K562 (cell line): ENCODE results near the gene ADGRA1. TPM values are rescaled to one million over a fixed set of nuclear protein-coding genes. Genes with fewer than 3 reads are reported as not detected.

Experiments used
- ATAC-seq: fragments of 200-7000 bp; cut with Tn5 transposase; 3 replicates; pipeline ENCODE4 v1.9.1; 2020; ENCODE audit warnings: moderate library complexity
- BruUV-seq: library from RNA; stranded (reverse); fragments of 400-500 nt; replicated peaks from 2 replicates; lab custom pipeline; 2021; lab: Mats Ljungman, UMichigan
- CTCF ChIA-PET: fragments of 300-600 bp; formaldehyde crosslinking; extraction: SDS; loops from one replicate; lab custom pipeline; 2021; ENCODE audit warnings: low intra/inter-chr PET ratio; lab: Yijun Ruan, JAX
- POLR2A ChIA-PET: fragments of 300-600, 350-650 bp; sonication (Branson Sonifier 250); formaldehyde crosslinking; extraction: SDS; loops from one replicate; lab custom pipeline; 2021; ENCODE audit warnings: antibody characterized with exemption, inconsistent platforms; lab: Yijun Ruan, JAX
- DNase-seq, 4 experiments: peaks; one replicate each; pipeline versions ENCODE4 v3.0.0 to v3.0.0-alpha.2; 2011 to 2018; ENCODE audit warnings: low spot score in 3 of 4, mixed read lengths in 3 of 4; ENCODE audit errors: extremely low read depth in 1 of 4
- FAIRE-seq: peaks from 2 replicates; lab custom pipeline; 2011; peaks lifted over from hg19 to GRCh38; lab: Jason Lieb, UNC
- H2AFZ ChIP-seq: 2 replicates; pipeline ENCODE4 v1.6.0; 2011; ENCODE audit warnings: low read depth, low read length, control low read depth, inconsistent platforms
- H3K27ac ChIP-seq: fragments of 200-600 bp; 3 replicates; pipeline ENCODE4 v1.8.0; 2011; ENCODE audit warnings: low read depth, mild to moderate bottlenecking, control low read depth, inconsistent platforms, low read length, moderate library complexity, mixed read lengths; ENCODE audit errors: extremely low read depth
- H3K27me3 ChIP-seq, 2 experiments: fragments of 300-600 bp in 1 of 2; 2 replicates in 1 of 2; 3 replicates in 1 of 2; pipeline versions ENCODE4 v1.6.0 to v1.8.0; 2011; ENCODE audit warnings: inconsistent platforms in 2 of 2, low read length in 2 of 2, mild to moderate bottlenecking in 1 of 2, mixed read lengths in 1 of 2, moderate library complexity in 1 of 2; ENCODE audit not compliant: control insufficient read depth in 2 of 2, insufficient read depth in 2 of 2
- H3K36me3 ChIP-seq: fragments of 300-600 bp; 3 replicates; pipeline ENCODE4 v1.8.0; 2011; ENCODE audit warnings: mild to moderate bottlenecking, low read length, inconsistent platforms; ENCODE audit not compliant: control insufficient read depth, insufficient read depth
- H3K4me1 ChIP-seq, 2 experiments: fragments of 200-600 bp in 1 of 2; replicated peaks in 1 of 2; 2 replicates in 1 of 2; 3 replicates in 1 of 2; pipeline versions ENCODE4 v1.5.1 to v1.8.0; 2011; ENCODE audit warnings: inconsistent platforms in 2 of 2, low read length in 2 of 2, mild to moderate bottlenecking in 1 of 2, mixed read lengths in 1 of 2, moderate library complexity in 1 of 2; ENCODE audit not compliant: control insufficient read depth in 2 of 2, insufficient read depth in 2 of 2
- H3K4me2 ChIP-seq: 2 replicates; pipeline ENCODE4 v1.6.1; 2011; ENCODE audit warnings: low read length, control low read depth, inconsistent platforms, mixed read lengths; ENCODE audit not compliant: insufficient read depth
- H3K4me3 ChIP-seq: fragments of 200-600 bp; sonication (generic), shearing (Covaris generic); 2 replicates; pipeline ENCODE4 v1.5.1; 2016; ENCODE audit warnings: control low read depth, inconsistent platforms
- H3K79me2 ChIP-seq: fragments of 200-600 bp; 3 replicates; pipeline ENCODE4 v1.8.0; 2011; ENCODE audit warnings: low read length, inconsistent platforms; ENCODE audit not compliant: control insufficient read depth, insufficient read depth
- H3K9ac ChIP-seq, 2 experiments: 2 replicates each; pipeline versions ENCODE4 v1.6.0 to v1.6.1; 2011; ENCODE audit warnings: low read depth in 2 of 2, low read length in 2 of 2, control low read depth in 1 of 2, inconsistent platforms in 1 of 2, mild to moderate bottlenecking in 1 of 2, mixed read lengths in 1 of 2; ENCODE audit not compliant: insufficient read depth in 1 of 2
- H3K9me1 ChIP-seq: one replicate; pipeline ENCODE4 v1.6.0; 2011; ENCODE audit warnings: inconsistent platforms, mild to moderate bottlenecking, low read length, moderate library complexity; ENCODE audit not compliant: control insufficient read depth, insufficient read depth
- H3K9me3 ChIP-seq: replicated peaks from 2 replicates; pipeline ENCODE4 v1.5.1; 2011; ENCODE audit warnings: low read depth, low read length, inconsistent platforms; ENCODE audit not compliant: control insufficient read depth, insufficient read depth
- H4K20me1 ChIP-seq: replicated peaks from 2 replicates; pipeline ENCODE4 v1.6.1; 2011; ENCODE audit warnings: low read length, inconsistent platforms, mixed read lengths; ENCODE audit not compliant: control insufficient read depth, insufficient read depth
- ASH1L ChIP-seq: fragments of 450-650 bp; IDR thresholded peaks from 2 replicates; pipeline ENCODE4 v1.6.1; 2018; ENCODE audit warnings: borderline replicate concordance, mild to moderate bottlenecking, low read depth; ENCODE audit not compliant: partially characterized antibody
- BCL6 ChIP-seq: fragments of 250-450 bp; sonication (Bioruptor Pico); IDR thresholded peaks from 2 replicates; pipeline ENCODE4 v1.4.0; 2020
- FOXM1 ChIP-seq, 2 experiments: fragments of 450-650 bp in 1 of 2; sonication (generic) in 1 of 2; formaldehyde crosslinking in 1 of 2; IDR thresholded peaks; 2 replicates each; pipeline versions ENCODE4 v1.6.1 to v1.9.0; 2017 to 2022; ENCODE audit warnings: low read depth in 2 of 2, mild to moderate bottlenecking in 2 of 2, missing genetic modification reagents in 1 of 2, moderate library complexity in 1 of 2
- HDAC1 ChIP-seq, 2 experiments: fragments of 450-650 bp; IDR thresholded peaks; 2 replicates each; pipeline ENCODE4 v1.6.1; 2016 to 2017; ENCODE audit warnings: inconsistent platforms in 1 of 2, mild to moderate bottlenecking in 1 of 2, moderate library complexity in 1 of 2
- MBD2 ChIP-seq: sonication (generic); IDR thresholded peaks from 2 replicates; pipeline ENCODE4 v1.6.1; 2016; ENCODE audit warnings: low read depth, borderline replicate concordance
- RUNX1 ChIP-seq: sonication (generic); IDR thresholded peaks from 2 replicates; pipeline ENCODE4 v1.6.1; 2016; ENCODE audit warnings: antibody characterized with exemption, low read depth
- SRSF3 ChIP-seq: fragments of 200-400 bp; formaldehyde crosslinking; IDR thresholded peaks from 2 replicates; pipeline ENCODE4 v1.6.1; 2016; ENCODE audit warnings: mild to moderate bottlenecking, low read length, moderate library complexity; ENCODE audit not compliant: insufficient read depth
- YBX1 ChIP-seq: fragments of 450-650 bp; IDR thresholded peaks from 2 replicates; pipeline ENCODE4 v1.7.1; 2016; ENCODE audit warnings: mild to moderate bottlenecking
- ZNF143 ChIP-seq: sonication (generic); formaldehyde crosslinking; IDR thresholded peaks from 2 replicates; pipeline ENCODE4 v1.9.0; 2022; ENCODE audit warnings: mild to moderate bottlenecking, missing genetic modification reagents
- ZNF165 ChIP-seq: fragments of 250-450 bp; sonication (Bioruptor Pico); IDR thresholded peaks from 2 replicates; pipeline ENCODE4 v1.4.0; 2020; ENCODE audit warnings: borderline replicate concordance
- ZNF431 ChIP-seq: sonication (generic); formaldehyde crosslinking; IDR thresholded peaks from 2 replicates; pipeline ENCODE4 v1.8.0; 2022; ENCODE audit warnings: mild to moderate bottlenecking, missing genetic modification reagents
- WGBS: fragments of 100-300 bp; shearing (Covaris generic); methylation state at CpG from one replicate; pipeline ENCODE4 v1.1.6; 2016; ENCODE audit warnings: low coverage, mixed read lengths; ENCODE audit not compliant: insufficient coverage; ENCODE audit errors: missing lambda C conversion rate; 5-methylcytosine and 5-hydroxymethylcytosine counted together
- in situ Hi-C: fragments of 300-500 bp; cut with MboI; formaldehyde crosslinking; loops from 4 replicates; pipeline ENCODE4 v1.15.0; 2018; ENCODE audit warnings: inconsistent platforms, mixed read lengths
- intact Hi-C: fragments of 100-400 bp; cut with micrococcal nuclease; formaldehyde crosslinking; loops from 2 replicates; pipeline ENCODE4 v1.14.2; 2022
- polyA plus RNA-seq, 8 experiments: library from polyadenylated mRNA; depleted of rRNA in 4 of 8; stranded (reverse) in 5 of 8; unstranded in 3 of 8; fragments of >200 nt; fragmentation: Nextera tagmentation in 2 of 8; fragmentation: Illumina TruSeq in 1 of 8; extraction: Ambion mirVana in 2 of 8; extraction: Trizol in 1 of 8; gene quantifications; 2 replicates each; pipeline versions ENCODE4 v1.2.1 to v1.2.3, GENCODE V29; 2011 to 2014; ENCODE audit warnings: inconsistent platforms in 1 of 8, missing spikeins in 1 of 8
- total RNA-seq, 7 experiments: library from RNA; depleted of rRNA in 6 of 7; stranded (reverse); fragments of >200 nt in 6 of 7; fragmentation: Illumina TruSeq in 2 of 7; extraction: Trizol in 2 of 7; gene quantifications; 2 replicates each; pipeline versions ENCODE4 v1.2.1 to v1.2.3, GENCODE V29; 2011 to 2021; ENCODE audit warnings: low replicate concordance in 1 of 7

Gene ADGRA1
- total and polyA plus RNA-seq, 9 of the 15 experiments (the other 6 are each of a cell fraction or from before 2014, with no cell fraction given), result not detected

- Histone ChIP-seq H3K9me1 (no peaks in the 10 kb centered on the region), H3K36me3 (no peaks in the 10 kb centered on the region), H4K20me1 (no peaks in the 10 kb centered on the region), H3K79me2 (no peaks in the 10 kb centered on the region), H3K4me2 (no peak overlapping the region), H3K4me1 (no peaks in the 10 kb centered on the region; a peak in 2 of 5 replicates), H3K9ac (no peak overlapping the region), H3K9me3 (no peaks in the 10 kb centered on the region; the same call in 1 of the 2 replicates), H3K27me3 (peaks cover 0 to 42% of the 10 kb centered on the region in 2 experiments; a peak in 4 of 5 replicates), H2AFZ (no peak overlapping the region), H3K4me3 (no peak overlapping the region), H3K27ac (no peak overlapping the region)
- ChIA-PET POLR2A (no interaction called here), CTCF (no interaction called here)
- TF ChIP-seq ZNF143 (CRISPR knock-in tag) (no peak), FOXM1 (IDR thresholded peaks at IDR 0.05; ENCODE audit: low read depth) (no peak), FOXM1 (CRISPR knock-in tag; IDR thresholded peaks at IDR 0.05; ENCODE audit: low read depth) (no peak), BCL6 (CRISPR knock-in tag) (no peak), ZNF165 (no peak), ZNF431 (CRISPR knock-in tag) (no peak), MBD2 (no peak), SRSF3 (no peak), HDAC1 (IDR thresholded peaks at IDR 0.05) (no peak), RUNX1 (no peak), ASH1L (no peak), YBX1 (no peak)
- DNase-seq, result no peak
- BruUV-seq, result no TSS peak
- intact Hi-C loops (no loop called here), in situ Hi-C loops (no loop called here)
- ATAC-seq, result no peak
- WGBS, result 2% methylated on average over 30 of the region's 33 CpGs
- FAIRE-seq, result no peak
Observed at GRCh38 chr10:133180192-133180964, 92.7 kb downstream of the ADGRA1 start.
